Esophagus squamous epithelium (tissue), 4 donors: Measurements from ENCODE around the gene CCDC170.

Experiments used
- CTCF ChIP-seq, 6 experiments: fragments of 450-650 bp in 4 of 6; fragments of 200-600 bp in 2 of 6; sonication (generic) in 2 of 6; IDR thresholded peaks; one replicate each; pipeline ENCODE4 v1.5.1; 2016 to 2019; ENCODE audit warnings: antibody characterized with exemption in 6 of 6, mild to moderate bottlenecking in 4 of 6, moderate library complexity in 4 of 6
- POLR2A ChIP-seq, 4 donors: fragments of 450-650 bp; IDR thresholded peaks; one replicate each; pipeline ENCODE4 v1.6.1; 2017; ENCODE audit warnings: antibody characterized with exemption in 4 of 4, mild to moderate bottlenecking in 4 of 4, moderate library complexity in 3 of 4

- no peak for TF ChIP-seq CTCF (IDR thresholded peaks at IDR 0.05)
- TF ChIP-seq POLR2A (IDR thresholded peaks at IDR 0.05) = no peak
Measured at GRCh38 chr6:151666526-151666925, 172.7 kb downstream of the CCDC170 start.
